ENCODE data around the gene FNDC3B.

FNDC3B gene

GRCh38 chr3:172056416-172056815, 17.0 kb downstream of the FNDC3B start:
- no peak for DNase-seq

GRCh38 chr3:172057059-172057458, 17.7 kb downstream of the FNDC3B start:
- DNase-seq, result no peak

GRCh38 chr3:172057624-172058327, 18.4 kb downstream of the FNDC3B start:
- DNase-seq, result no peak

DNA sequence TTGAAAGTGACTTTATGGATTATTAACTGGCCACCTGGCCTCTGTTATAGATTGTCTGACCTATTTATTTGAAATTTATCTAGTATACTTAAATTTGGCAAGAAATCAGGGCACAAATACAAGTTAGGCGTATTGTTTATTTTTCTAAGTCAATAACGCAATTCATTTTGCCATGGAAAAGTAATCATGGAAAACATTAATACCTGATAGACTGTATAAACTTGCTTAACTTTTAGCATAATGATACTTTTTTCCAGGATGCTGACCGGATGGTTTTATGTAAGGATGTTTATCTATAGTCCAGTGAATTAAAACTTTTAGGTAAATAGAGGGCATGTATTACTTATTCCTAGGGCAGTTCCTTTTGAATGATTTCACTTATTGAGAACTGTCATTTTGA, 20.2 kb downstream of the FNDC3B start:
- DNase-seq, result no peak

DNA sequence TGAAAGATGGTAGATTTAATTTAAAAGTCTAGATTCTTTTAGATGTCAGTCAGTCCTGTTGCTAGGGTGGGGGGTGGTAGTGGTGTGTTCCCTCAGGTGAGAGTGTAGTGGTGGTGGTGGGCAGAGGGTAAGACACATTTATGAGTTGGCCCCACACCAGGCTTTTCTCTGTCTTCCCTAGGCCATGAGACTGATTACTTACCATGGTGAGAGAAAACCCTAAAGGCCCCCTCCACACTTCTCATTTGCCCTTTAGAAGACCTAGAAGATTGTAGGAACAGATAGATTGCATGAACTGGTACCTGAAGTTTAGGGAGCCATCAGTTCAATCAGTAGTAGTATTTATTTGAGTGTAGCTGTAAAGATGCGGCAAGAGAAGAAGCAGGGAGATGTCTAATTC, 20.9 kb downstream of the FNDC3B start:
- no peak for DNase-seq

DNA sequence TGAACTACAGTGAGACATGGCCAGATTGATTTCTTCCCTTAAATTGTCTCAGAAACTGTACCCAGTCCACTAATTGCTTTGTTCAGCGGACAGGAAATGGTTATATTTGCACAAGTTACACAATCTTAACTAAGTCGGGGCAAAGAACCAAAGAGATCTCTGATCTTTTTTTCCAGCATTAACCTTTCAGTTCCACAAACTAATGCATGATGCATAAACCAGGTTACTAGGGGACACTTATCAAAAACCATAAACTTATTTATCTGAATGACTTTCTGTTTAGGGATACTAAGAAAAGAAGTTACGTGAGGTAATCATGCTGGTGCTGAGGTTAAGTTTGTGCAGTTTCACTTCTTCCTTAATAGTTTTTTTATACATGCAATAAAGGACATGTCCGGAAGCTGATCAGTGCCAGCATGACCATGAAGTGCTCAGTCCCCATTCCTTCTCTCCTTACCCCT, 22.4 kb downstream of the FNDC3B start:
- DNase-seq, result no peak

- no peak for DNase-seq
These were observed 23.4 kb downstream of the FNDC3B start for GRCh38 chr3:172062761-172063160.

GRCh38 chr3:172063456-172064432, 24.4 kb downstream of the FNDC3B start:
- DNase-seq, result no peak

DNA sequence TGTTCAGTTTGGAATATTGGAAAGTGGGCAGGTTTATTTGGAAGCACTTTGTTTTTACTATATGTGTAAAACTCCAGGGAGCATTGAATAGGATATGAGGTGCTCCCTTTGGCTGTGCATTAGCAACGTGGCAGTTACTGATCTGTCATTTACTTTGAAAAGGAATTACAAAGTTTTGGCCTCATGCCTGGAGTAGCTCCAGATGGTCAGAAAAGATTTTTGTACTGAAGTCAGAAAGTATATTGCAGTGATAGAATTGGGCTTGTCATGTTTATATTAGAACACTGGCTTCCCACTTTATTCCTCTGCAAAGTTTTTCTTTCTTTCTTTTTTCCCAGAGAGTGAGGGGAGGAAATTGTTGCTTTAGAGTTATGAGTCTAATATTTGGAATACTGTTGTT, 26.1 kb downstream of the FNDC3B start:
- no peak for DNase-seq

GRCh38 chr3:172065967-172066762, 26.8 kb downstream of the FNDC3B start:
- no peak for DNase-seq

- DNase-seq, result no peak
These were observed 27.8 kb downstream of the FNDC3B start for GRCh38 chr3:172066880-172067796.

DNA sequence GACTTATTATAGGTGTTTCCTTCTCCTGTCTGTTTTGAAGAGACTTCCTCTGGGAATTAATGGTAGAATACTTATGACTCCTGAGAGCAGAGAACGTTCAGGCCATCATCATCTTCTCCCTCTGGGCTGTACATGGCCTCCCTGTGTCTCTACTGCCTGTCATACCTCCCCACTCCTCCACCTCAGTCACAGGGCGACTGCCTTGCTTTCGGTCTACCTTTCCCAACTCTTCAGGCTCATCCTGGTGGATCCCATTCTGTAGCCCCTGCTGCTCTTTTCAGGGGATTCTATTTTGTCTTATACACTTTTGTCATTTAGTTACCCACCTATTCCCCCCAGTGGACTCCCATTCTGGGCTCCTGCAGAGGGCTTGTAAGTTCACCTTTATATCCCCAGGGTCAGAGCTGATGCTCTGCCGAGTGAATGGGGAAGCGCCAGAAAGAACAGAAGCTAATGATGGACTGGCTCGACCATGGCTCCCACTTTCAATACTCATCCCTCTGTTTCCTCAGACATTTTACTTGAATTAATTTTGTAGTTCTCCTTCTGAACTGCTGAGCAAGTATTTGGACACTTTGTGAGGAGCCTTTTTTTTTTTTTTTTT, 28.6 kb downstream of the FNDC3B start:
- no peak for DNase-seq

- DNase-seq, result no peak
These were observed 29.6 kb downstream of the FNDC3B start for GRCh38 chr3:172068977-172069376.

DNA sequence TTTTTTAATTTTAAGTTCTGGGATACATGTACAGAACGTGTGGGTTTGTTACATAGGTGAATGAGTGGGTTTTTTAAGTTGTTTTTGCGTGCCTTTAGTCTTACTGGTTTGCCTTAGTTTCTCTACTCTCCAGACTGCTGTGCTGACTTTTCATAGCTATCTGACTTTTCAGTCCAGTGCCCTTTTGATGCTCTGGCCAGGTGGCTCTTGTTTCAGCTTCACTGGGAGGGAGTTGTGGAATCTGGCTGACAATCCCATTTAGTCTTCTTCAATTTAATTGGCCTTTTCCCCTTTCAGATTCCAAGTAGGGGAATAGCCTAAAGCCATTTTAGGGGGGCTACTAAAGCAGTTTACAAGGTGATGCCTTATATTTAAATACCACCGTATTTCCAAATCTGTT, 30.1 kb downstream of the FNDC3B start:
- no peak for DNase-seq

DNA sequence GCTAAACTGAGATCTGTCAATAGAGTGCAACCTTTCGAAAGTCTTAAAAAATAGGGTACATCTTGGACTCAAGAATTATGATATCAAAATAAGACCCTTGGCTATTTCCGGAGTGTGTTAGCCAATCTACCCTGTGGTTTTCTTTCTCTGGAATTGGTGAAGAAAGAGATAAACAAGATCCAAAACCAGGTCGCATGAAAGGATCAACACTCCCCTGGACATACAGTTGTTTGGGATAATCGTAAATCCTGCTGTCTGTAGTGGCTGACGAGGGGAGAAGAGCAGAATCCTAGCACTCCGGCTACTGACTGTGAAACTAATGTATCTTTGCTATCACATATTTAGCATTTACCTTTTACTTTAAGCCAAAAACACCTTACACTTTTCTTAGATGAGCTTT, 30.9 kb downstream of the FNDC3B start:
- DNase-seq, result no peak

DNA sequence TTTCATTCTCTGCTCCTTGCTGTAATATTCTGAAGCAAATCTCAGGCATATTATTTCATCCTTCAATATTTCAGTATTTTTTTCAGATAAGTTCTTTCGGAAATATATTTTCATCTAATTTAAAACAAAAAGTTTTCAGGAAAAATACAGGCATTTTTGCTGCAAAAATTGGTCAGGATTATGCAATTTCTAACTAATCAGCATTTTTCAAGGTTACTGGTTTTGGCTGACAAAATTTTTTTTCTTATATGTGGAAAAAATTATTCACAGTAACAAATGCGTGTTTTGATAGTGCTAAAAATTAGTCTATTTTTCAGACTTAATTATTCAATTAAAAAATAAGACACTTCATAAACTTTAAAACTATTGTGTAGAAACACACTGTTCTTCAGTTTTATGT, 31.4 kb downstream of the FNDC3B start:
- DNase-seq, result no peak

GRCh38 chr3:172071780-172072330, 32.5 kb downstream of the FNDC3B start:
- no peak for DNase-seq

- no peak for DNase-seq
These were observed 33.2 kb downstream of the FNDC3B start for GRCh38 chr3:172072543-172072942.

DNA sequence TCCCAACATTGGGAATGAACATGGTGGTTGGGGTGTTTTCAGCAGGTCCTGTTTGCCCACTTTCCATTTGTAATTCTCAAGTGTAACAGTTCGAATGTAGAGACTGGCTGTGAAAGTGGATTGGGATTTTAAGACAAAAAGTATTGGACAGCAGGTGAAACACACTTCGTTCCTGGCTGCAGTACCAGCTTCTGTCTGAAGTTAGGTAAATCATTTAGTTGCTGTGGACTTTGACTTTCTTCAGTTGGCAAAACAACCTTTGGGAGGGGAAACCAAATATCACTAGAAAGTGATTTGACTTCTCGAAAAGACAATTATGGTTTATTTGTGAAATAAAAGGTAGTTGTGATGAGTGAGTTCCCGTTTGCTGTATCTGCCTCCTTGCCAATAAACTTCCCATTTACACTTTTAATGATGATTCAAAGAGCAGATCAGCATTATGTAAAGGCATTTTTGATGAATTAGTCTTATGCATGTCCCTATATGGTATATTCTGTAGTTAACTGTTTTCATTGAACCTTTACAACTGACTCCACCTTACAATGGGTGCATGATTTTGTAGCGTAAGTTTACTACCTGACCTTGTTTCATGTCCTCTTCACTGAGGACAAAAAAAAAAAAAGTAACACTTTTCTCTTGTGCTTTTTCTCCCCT, 34.0 kb downstream of the FNDC3B start:
- no peak for DNase-seq

- no peak for DNase-seq
These were observed 34.7 kb downstream of the FNDC3B start for GRCh38 chr3:172074032-172074431.

DNA sequence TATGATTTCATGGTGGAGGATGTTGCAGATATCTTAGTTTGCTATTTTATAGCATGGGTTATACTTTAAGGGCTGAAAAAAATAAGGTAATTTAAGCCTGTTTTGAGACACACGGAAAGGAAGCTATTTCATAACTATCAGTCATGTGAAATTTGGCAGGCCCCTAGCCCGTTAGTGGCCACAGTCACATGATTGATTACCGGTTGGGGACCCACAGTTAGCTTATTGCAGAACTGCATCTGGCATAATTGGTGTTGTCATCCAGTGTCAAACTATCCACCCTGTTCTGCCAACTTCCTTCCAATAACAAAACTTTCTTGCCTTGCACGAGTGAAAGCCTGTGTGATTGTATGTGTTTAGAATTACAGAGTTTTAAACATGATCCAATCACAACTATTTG, 35.2 kb downstream of the FNDC3B start:
- DNase-seq, result no peak
